ENCODE data around the gene PTCRA. TPM values are rescaled to one million over a fixed set of nuclear protein-coding genes. Genes with fewer than 3 reads are reported as not detected.
A peak's percentile ranks its signal among the peaks of the same experiment; 100 is the strongest.

Gene PTCRA
- polyA plus RNA-seq, 3 donors: 0.27 to 0.83 (median 0.55) TPM

- peak overlapping the region; percentile 91 to 98 (median 93) for H3K4me3 ChIP-seq (replicated peaks in 1 of 3; ENCODE audit: low read depth in 2 of 3, low read length in 3 of 3)
- WGBS (ENCODE audit: insufficient coverage): 92% methylated on average over 2 of the region's 4 CpGs
- H3K4me1 ChIP-seq (ENCODE audit: control insufficient read depth in 1 of 2, insufficient read depth in 2 of 2, low read length in 2 of 2): peaks cover 27 to 36% of the 10 kb centered on the region in 2 donors
- H3K79me2 ChIP-seq (ENCODE audit: insufficient read depth, low read length): peaks cover 10% of the 10 kb centered on the region
- peak overlapping the region; percentile 85 to 91 for H3K27ac ChIP-seq (ENCODE audit: low read depth in 1 of 2, low read length in 2 of 2)
- DNase-seq: no peak
- no peaks in the 10 kb centered on the region for H3K9me3 ChIP-seq (replicated peaks in 1 of 2; ENCODE audit: control insufficient read depth in 1 of 2, insufficient read depth in 1 of 2, low read length in 2 of 2)
- intact Hi-C loops (cut with micrococcal nuclease): loop anchor here (5.0 to 10.0 kb wide), 3 partner anchors 145 to 673 kb away; partner anchors contain the start of genes MRPS10 (in 1 of the 2) and TBCC (in 1 of the 2)
- peak overlapping the region; percentile 87 for H2AFZ ChIP-seq (ENCODE audit: insufficient read depth, low read depth, low read length, poor library complexity, severe bottlenecking)
- no peak for TF ChIP-seq CTCF (IDR thresholded peaks at IDR 0.05)
- Mint-ChIP-seq H3K27ac (peak overlapping the region in 6 of 7 donors; percentile 87 to 95 (median 92)), H3K27me3 (ENCODE audit: low read depth in 3 of 3) (no peaks in the 10 kb centered on the region), H3K4me3 (peak overlapping the region; percentile 94 to 97), H3K9me3 (peaks cover 0 to 2% (median 0%) of the 10 kb centered on the region in 7 donors), H3K36me3 (peaks cover 25 to 31% of the 10 kb centered on the region in 2 donors), H3K4me1 (peaks cover 30% of the 10 kb centered on the region)
- H3K9ac ChIP-seq (ENCODE audit: insufficient read depth, low read length, poor library complexity, severe bottlenecking): peak overlapping the region; percentile 95
- H3K4me2 ChIP-seq (replicated peaks; ENCODE audit: extremely low read depth, low read length, poor library complexity, severe bottlenecking): peak overlapping the region; percentile 86
- no peaks in the 10 kb centered on the region for H4K20me1 ChIP-seq (ENCODE audit: insufficient read depth, low read length)
- peaks cover 13 to 23% of the 10 kb centered on the region in 2 donors for H3K36me3 ChIP-seq (replicated peaks in 1 of 2; ENCODE audit: control insufficient read depth in 1 of 2, insufficient read depth in 2 of 2, low read length in 2 of 2)
- no peaks in the 10 kb centered on the region for H3K27me3 ChIP-seq (ENCODE audit: control insufficient read depth in 2 of 2, insufficient read depth in 2 of 2, low read length in 2 of 2)
Observed at GRCh38 chr6:42889815-42890214, 26.0 kb upstream of the PTCRA start.

GRCh38 chr6:42890311-42891198, 25.3 kb upstream of the PTCRA start:
- Histone ChIP-seq H3K27me3 (ENCODE audit: control insufficient read depth in 2 of 2, insufficient read depth in 2 of 2, low read length in 2 of 2) (no peaks in the 10 kb centered on the region), H4K20me1 (ENCODE audit: insufficient read depth, low read length) (no peaks in the 10 kb centered on the region), H3K9me3 (replicated peaks in 1 of 2; ENCODE audit: control insufficient read depth in 1 of 2, insufficient read depth in 1 of 2, low read length in 2 of 2) (no peaks in the 10 kb centered on the region), H3K4me3 (replicated peaks in 1 of 3; ENCODE audit: low read depth in 2 of 3, low read length in 3 of 3) (peak overlapping the region; percentile 91 to 98 (median 93)), H3K27ac (ENCODE audit: low read depth in 1 of 2, low read length in 2 of 2) (peak overlapping the region; percentile 85 to 91), H3K4me1 (ENCODE audit: control insufficient read depth in 1 of 2, insufficient read depth in 2 of 2, low read length in 2 of 2) (peaks cover 27 to 36% of the 10 kb centered on the region in 2 donors), H3K4me2 (replicated peaks; ENCODE audit: extremely low read depth, low read length, poor library complexity, severe bottlenecking) (peak overlapping the region; percentile 86), H3K36me3 (replicated peaks in 1 of 2; ENCODE audit: control insufficient read depth in 1 of 2, insufficient read depth in 2 of 2, low read length in 2 of 2) (peaks cover 6 to 15% of the 10 kb centered on the region in 2 donors), H2AFZ (ENCODE audit: insufficient read depth, low read depth, low read length, poor library complexity, severe bottlenecking) (peak overlapping the region; percentile 87), H3K79me2 (ENCODE audit: insufficient read depth, low read length) (peaks cover 9% of the 10 kb centered on the region), H3K9ac (ENCODE audit: insufficient read depth, low read length, poor library complexity, severe bottlenecking) (peak overlapping the region; percentile 95)
- Mint-ChIP-seq H3K4me3 (peak overlapping the region; percentile 94 to 97), H3K27me3 (ENCODE audit: low read depth in 3 of 3) (no peaks in the 10 kb centered on the region), H3K27ac (peak overlapping the region; percentile 87 to 95 (median 93)), H3K9me3 (peaks cover 0 to 2% (median 0%) of the 10 kb centered on the region in 7 donors), H3K4me1 (peaks cover 30% of the 10 kb centered on the region), H3K36me3 (peaks cover 19 to 23% of the 10 kb centered on the region in 2 donors)
- intact Hi-C loops (cut with micrococcal nuclease): loop anchor here (5.0 to 10.0 kb wide), 3 partner anchors 146 to 673 kb away; partner anchors contain the start of genes MRPS10 (in 1 of the 2) and TBCC (in 1 of the 2)
- WGBS (ENCODE audit: insufficient coverage): 0% methylated on average over 63 of the region's 63 CpGs
- no peak for TF ChIP-seq CTCF (IDR thresholded peaks at IDR 0.05)
- peak; percentile 85 to 87 (median 87) for DNase-seq
